Fibroblast of skin of right biceps (primary cell): ENCODE data around the gene GALNT12.
A peak's percentile ranks its signal among the peaks of the same experiment; 100 is the strongest.

Source experiments
- DNase-seq: peaks from one replicate; pipeline ENCODE4 v3.0.0-alpha.2; 2013

The GALNT12 gene

DNA sequence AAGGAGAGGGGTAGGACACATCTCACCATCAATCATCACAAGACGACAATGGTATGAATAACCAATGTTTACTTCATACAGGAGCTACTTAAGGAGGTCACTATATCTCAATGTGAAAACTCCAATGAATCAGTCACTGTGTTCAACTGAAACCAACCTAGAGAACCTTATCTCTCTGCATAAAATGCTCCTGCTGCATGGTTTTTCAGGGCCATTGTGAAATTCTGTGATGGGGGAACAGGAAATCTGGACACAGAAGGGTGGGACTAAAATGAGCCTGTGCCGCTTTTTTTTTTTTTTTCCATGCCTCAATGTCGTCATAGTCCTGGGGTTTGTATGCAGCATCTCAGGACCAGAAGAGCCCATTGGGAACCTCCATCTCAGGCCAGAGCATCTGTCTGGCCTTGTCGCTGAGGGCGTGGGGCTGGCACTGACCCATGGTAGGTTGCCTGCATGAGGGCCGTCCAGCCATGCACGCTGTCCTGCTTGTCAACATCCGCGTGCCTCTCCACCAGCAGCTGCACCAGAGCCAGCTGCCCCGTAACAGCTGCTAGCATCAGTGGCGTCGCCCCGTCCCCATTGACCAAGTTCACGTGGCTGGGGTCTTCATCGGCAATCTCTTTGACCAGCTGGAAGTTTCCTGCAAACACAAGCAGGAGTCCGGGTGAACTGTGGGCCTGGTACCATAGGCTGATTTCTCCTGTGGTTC lies 23.8 kb upstream of the GALNT12 start:
- no peak for DNase-seq

DNA sequence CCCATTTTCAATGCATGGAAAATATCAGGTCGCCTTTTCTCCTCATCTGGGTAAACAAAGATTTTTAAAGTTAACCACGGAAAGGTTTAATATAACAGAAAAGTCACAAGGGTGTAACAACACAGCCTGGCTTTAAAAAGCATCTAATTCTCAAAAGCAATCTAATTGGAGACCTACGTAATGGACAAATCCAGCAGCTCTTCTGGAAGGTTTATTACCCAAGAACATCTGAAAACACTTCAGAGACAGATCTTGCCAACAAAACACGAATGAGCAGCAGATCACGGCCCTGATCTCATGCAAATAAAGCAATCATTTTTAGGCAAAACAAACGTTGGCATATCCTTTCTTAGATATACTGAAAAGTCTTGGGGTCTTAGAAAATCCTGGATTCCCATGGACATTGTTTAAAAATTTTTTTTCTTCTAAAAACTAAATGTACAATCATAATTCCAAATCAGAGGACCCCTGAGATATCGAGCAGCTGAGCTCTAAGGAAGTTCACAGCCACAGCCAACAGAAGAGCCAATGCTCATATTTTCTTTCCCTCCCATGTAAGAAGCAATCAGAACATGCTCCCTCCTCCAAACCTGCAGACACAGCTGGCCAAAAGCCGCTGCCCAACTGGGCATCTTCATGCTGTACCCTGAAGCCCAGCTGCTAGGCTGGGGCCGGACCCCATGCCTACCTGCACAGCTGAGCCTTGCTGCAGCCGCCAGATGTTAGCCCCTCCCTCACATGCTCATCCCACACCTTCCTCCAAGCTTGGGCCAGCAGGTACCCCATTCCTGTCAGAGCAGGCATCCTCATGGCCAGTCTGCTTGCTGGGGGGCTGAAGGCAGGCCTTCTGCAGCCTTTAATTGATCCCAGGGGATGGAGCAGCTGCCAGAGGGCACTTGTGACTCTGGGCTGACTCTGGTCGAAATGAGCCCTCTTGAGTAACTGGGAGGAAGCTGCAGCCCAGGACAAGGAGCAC lies 22.4 kb upstream of the GALNT12 start:
- no peak for DNase-seq

DNA sequence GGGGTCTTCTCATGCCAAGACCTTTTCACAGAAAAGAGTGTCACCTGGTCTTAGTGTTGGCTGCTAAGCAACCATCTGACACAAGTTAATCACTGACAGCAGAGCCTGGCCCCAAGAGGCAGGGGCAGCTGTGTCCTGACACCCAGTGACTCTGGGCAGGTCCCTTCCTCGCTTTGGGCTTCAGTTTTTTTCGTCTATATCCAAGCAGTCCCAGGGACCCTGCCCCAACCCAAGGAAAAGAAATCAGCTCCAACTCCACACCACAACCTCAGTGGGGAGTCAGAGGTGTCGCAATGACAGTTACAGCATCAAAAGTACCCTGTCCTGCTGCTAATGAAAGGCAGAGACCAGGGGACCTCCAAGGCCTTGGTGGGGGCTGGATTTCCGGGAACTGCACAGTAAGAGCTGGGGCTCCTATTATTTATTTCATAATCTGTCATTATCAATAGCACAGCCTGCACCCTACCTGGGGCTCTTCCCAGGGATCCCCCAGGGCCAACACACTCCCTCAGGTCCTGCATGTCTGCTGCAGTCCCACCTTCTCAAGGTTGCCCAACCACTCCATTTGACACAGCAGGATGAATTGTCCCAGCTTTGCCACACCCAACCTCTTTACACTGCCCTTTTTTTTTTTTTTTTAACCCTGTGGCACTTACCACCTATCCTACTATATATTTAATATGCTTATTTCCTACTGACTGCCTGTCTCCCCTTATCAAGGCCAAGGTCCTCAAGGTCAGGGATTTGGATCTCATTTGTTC lies 20.5 kb upstream of the GALNT12 start:
- DNase-seq: no peak

DNA sequence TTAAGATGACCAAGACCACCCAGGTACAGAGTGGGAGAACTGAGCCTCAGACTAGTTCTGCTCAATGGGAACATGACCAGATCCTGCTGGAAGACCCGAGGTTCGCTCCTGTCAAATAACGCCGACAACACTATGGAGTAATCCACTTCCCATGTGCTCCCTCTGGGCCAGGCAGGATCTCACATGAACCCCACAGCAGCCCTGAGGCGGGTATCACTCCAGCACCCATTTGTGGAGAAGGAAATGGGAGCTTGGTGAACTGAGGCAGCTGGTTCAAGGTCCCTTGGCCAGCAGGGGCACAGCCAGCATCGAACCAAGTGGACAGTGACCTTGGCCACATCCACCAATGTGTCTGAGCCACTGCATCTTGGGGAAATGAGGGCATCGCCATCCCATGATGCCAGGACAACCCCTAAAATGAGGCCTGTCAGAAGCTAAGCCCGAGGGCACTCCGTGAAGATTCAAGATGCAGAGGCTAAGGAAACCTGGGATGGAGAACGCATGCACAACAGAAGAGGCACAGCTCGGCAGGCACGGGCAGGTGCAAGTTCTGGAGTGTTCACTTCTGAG lies 19.6 kb upstream of the GALNT12 start:
- DNase-seq: no peak

DNA sequence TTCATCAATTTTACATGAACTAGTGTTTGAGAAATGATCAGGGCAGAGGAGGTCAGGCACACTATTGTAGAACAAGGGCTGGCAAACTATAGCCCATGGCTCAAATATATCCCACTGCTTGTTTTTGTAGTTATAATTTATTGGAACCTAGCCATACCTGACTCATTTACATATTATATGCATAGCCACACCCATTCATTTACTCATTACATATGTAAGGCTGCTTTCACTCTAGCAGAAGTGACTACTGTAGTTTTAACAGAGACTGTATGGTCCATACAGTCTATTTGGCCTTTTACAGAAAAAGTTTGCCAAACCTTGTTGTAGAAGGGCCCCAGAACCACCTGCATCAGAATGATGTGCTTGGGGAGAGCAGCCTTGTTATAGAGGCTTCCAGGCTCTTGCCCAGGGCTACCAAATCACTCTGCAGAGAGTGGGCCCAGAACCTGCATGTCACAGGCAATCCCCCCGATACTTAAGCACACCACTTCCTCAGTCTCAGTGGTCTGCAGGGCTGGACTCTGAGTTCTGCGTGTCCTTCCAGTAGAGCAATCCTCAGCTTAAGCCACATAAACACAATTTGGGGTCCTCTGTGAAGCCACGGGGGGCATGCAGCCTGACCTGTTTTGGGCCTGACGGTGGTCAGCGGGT lies 17.9 kb upstream of the GALNT12 start:
- DNase-seq: no peak

DNA sequence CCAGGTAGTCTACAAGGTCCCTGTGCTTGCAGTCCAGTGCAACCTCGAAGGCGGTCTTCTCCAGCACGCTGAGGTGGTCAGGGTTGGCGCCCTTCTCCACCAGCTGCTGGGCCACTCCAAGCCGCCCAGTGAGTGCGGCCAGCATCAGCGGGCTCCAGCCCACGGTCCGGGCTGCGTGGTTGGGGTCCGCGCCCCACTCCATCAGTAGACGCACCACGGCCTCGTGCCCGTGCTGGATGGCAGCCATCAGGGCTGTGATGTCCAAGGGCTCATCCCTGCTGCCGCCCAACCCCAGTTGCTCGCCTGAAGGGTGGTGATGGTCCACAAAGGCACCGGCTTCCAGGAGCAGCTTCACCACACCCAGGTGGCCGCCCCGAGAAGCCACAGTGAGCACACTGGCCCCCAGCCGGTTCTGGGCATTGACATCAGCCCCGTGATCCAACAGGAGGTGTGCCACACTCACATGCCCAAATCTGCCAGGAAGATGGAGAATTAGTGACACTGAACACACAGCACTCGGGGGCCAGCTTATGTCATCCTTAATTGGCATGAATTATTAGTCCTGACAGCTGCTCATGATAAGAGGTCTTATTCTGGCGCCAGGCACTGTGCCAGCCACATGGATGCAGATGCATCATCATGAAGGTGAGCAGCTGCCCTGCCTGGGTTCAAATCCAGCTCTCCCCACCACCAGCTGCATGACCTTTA lies 17.2 kb upstream of the GALNT12 start:
- no peak for DNase-seq

DNA sequence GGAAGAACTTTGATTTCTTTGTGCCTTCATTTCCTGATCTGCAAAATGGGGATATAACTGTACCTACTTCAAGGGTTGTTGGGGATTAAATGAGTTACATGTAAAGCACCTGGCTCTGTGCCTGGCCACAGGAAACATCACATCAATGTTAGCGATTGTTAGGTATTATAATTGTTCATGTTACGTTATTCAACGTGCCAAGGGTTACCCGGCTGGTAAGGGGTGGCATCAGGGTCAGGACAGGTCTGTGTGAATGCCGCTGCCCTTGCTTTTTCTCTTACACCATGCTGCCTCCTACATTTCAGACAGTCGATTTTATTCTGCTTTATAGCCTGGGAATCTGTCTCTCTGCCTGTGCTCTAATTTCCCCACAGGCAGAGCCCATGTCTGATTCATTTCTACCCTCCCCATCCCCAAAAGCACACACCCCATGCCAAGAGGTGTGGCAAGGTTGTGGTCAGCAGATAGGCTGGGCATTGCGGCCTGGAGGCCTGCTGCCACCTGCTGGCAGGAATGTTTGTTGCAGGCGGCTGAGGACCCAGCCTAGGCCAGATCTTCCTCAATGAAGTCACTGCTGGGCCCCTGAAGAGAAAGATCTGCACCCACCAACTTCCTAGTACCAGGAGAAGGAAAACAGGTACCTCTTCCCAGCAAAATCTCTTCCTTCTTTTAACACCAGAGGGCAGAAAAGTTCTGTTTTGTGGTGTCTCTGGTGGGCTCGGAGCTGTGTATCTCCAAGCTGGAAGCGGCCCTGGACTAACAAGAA lies 16.4 kb upstream of the GALNT12 start:
- DNase-seq: peak; percentile 94

DNA sequence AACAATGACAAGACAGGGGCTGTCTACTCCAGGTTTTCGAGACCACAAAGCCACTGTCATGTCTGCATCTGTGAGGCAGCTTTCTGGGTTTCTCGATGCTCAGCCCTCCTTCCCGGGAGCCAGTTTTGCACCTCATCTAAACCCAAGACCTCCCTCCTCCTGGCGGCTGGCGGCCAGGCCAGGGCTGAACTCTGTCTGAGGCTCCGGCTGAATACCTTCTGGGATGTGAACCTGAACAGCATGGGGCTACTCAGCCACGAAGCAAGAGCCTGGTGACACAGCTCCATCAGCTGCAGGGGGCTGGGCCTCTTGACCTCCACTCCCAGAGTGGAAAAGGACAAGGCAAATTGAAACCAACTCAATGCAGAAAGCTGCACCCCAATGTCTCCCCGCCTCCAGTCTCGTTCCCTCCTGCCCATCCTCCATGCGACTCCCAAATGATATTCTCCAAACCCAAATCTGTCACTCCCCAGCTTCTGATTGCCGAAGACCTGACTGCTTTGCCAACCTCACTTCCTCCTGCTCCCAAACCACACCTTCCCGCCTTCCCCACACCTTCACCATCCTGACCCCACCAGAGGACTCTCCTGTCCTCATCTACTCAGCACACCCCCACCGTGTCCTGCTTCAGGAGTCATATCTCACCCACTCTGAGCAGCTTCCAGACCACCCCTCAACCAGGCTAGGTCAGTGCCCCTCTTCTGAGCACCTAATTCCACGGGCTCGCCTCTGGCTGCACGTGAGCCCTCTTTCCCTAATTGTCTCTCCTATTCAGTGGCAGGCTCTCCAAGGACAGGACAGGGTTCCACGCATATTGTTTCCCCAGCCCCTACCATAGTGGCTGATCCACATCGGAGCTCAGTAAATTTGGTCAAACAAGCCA lies 15.6 kb upstream of the GALNT12 start:
- no peak for DNase-seq

DNA sequence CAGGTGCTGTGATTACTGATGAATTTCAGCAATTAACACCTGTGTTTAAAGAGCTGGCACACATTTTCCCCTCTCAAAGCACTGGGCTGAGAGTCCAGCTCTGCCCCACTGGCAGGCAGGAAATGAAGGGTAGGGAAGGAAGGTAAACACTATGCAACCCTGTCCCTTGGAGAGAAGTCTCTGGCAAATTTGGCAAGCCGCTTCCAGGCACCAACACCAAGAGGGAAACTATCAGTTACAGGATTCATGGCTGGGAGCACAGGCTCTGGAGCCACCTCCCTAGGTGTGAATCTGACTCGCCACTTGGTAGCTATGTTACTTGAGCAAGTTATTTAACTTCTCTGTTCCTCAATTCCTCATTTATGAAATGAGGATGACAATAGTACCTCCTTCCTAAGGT lies 14.4 kb upstream of the GALNT12 start:
- no peak for DNase-seq

DNA sequence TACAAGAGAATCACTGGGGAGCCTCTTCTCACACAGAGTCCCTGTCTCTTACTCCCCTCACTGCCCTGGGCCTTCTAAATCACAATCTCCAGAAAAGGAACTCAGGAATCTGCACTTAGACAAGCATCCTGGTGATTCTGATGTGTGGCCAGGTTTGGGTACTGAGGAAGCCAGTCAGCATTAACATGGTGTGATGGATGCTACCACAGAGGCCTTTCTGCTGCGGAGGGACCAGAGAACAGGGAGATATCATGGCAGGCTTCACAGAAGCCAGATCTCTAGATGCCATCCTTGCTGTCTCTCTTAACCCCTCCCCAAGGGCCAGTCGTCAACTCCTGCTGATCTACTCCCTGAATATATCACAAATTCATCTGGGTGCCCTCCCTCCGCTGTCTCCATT lies 12.7 kb upstream of the GALNT12 start:
- DNase-seq: no peak

DNA sequence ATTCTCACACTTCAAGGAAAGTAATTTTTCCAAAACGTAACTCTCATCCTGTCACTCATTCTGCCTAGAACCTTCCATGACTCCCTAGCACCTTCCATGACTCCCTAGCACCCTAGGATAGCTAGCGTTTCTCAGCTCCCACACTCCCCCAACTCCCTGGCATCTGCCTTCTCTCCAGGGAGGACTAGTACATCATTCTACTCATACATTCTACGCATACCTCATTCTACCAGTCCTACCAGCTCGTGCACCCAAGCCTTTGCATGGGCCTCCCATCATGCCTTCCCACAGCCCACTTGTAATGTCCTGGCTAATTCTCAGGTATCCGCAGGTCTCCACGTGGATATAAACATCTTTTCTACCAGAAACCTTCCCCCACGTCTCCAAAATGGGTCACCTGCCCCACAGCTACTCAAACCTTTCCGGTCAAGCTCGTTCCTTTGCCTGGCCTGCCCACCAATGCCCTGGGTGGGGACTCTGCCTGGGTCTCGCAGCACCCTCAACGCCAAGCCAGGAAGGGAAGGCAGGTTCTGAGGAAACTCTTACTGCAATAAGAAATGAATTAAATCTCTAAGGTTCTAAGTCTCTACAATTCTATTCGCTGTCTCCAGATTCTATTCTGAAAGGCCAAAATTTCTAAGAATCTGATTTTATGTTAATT lies 12.0 kb upstream of the GALNT12 start:
- no peak for DNase-seq

DNA sequence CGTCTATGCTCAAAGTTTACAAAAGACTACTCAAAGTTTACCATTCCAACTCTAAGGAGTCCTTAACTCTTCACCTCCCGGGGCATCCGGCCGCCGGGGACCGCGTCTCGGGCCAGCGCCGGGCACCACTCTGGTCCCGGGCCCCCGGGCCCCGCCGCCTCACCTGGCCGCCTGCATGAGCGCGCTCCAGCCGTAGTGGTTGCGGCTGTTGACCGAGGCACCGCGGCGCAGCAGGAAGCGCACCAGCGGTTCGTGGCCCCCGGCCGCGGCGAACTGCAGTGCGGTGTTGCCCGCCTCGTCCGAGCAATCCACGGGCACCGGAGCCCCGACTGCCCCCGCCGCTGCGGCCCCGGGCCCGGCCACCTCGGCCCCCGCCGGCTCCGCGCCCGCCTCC lies 11.5 kb upstream of the GALNT12 start:
- DNase-seq: no peak

DNA sequence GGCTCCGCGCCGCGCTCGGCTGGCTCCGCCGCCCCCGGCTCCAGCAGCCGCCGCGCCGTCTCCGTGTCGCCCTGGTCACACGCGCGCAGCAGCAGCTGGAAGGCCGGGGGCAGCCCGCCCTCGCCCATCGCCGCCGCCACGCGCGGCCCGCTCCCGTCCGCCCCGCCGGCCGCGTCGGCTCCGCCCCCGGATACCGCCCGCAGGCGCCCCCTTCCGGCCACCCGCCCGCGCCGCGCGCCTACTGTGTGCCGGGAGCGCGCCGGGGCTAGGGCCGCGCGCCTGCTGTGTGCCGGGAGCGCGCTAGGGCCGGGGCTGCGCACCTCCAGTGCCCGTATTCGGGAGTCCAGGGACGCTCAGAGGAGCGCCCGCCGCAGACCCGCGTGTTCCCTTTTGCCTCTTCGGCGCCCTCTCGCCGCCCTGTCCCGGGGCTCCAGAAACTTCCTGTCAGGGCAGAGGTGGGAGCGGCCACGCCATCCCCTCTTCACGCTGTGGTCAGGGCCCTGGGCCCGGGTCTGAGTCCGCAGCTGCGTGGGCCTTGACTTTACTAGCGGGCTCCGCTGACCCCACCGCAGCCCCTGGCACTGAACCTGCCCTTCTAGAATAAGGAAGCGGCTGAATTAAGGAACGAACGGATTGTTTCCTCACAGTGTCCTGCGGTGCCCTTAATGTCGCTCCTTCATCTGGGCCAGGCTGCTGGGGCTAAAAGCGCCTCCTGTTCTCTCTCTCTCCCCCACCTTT lies 10.9 kb upstream of the GALNT12 start, which contains the start of gene ANKS6:
ANKS6 (minus strand) TSS at position 192 of the 738 bp plus-strand sequence; CDS start at position 128, 64 bp downstream.
- DNase-seq: peak; percentile 81

DNA sequence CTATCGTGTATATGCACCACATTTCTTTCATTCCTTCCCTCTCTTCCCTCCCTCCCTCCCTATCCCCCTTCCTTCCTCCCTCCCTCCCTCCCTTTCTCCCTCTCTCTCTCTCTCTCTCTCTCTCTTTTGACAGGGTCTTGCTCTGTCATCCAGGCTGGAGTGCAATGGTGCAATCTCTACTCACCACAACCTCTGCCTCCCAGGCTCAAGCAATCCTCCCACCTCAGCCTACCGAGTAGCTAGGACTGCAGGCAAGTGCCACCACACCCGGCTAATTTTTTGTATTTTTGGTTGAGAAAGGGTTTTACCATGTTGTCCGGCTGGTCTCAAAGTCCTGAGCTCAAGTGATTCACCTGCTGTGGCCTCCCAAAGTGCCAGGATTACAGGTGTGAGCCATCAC lies 10.0 kb upstream of the GALNT12 start:
- DNase-seq: no peak

DNA sequence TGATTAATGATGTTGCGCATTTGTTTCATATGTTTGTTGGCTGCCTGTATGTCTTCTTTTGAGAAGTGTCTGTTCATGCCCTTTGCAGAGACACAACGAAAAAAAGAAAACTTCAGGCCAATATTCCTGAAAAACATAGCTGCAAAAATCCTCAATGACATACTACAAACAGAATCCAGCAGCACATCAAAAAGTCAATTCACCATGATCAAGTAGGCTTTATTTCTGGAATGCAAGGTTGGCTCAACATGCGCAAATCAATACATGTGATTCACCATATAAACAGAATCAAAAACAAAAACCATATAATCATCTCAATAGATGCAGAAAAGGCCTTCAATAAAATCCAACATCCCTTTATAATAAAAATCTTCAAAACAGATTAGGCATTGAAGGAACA lies 9.2 kb upstream of the GALNT12 start:
- no peak for DNase-seq

DNA sequence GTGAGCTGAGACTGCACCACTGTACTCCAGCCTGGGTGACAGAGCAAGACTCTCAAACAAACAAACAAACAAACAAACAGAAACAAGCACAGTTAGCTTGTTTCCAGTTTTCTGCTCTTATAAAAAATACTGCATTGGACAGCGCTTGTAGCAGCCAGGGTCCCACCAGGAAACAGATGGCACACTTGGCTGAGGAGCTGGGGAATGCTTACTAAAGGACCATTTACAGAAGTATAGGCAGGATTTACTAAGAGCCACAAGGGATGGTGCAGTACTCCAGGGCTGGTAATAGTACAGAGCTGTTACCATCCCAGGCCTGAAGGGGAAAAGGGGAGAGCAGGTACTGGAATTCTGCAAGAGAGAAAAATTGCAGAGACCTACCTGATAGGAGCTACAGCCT lies 5.9 kb upstream of the GALNT12 start:
- DNase-seq: no peak

DNA sequence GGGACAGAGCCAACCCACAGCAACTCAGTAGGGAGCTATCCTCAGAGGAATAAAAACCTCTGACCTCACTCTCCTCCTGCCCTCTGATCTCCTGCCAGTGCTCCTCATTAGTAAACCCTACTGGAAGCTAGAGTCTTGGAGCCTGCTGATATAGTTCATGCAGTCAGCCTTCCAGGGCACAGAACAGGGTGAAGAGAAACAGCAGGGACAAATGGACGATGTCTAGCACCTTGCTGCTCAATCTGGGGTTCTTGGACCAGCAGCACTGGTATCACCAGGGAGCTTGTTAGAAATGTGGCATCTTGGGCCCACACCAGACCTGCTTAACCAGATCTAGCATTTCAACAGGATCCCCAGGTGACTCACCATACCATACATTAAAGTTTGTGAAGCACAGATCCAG lies 5.5 kb upstream of the GALNT12 start:
- DNase-seq: no peak

DNA sequence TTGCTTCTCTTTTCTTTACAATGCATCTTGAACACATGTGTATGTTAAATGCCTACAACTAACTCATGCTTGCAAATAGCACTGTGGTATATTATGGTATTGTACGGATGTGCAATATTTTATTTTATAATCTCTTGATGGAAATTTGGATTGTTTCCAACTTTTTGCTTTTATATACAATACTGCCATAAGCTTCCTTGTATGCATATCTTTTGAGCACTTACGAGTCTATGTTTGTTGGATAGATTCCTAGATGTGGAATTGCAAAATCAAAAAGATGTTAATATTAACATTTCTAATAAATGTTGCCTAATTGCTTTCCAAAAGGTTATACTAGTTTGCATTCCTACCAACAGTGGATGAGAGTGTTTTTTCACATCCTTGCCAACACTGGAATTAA lies 3.4 kb upstream of the GALNT12 start:
- DNase-seq: no peak
